HG03457 (cell line): ENCODE data around the gene PRC1.

Experiments
- ATAC-seq: cut with Tn5 transposase; IDR thresholded peaks from one replicate; pipeline ENCODE4 v1.9.1; 2021; ENCODE audit warnings: moderate number of reproducible peaks; ENCODE audit not compliant: unreplicated experiment

PRC1 gene

DNA sequence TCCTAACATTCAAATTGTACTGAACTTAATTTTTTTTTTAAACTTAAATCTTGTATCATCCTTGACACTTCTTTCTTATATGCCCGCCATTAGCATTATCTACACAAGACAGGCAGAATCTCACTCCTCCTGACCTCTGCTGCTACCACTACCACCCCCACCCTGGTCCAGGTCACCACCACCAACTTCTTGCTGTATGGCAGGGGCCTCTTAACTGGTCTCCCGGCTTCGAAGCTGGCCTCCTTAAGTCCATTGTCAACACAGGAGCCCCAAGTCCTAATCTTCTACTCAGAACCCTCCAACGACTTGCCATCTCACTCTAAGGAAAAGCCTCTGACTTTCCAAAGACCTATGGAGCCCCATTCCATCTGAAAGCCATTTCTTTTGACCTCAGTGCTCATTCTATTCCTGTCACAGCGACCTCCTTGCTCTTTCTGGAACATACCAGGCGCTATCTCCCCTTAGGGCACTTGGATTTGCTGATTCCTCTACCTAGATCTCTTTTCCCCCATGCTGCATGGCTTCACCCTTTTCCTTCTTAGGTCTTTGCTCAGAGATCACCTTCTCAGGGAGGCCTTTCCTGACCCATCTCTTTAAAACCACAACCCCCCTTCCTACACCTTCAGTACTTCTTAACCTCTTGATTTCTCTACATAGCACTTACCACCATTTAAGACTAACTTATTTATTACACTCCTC, 2.6 kb downstream of the PRC1 start:
- ATAC-seq: no peak

DNA sequence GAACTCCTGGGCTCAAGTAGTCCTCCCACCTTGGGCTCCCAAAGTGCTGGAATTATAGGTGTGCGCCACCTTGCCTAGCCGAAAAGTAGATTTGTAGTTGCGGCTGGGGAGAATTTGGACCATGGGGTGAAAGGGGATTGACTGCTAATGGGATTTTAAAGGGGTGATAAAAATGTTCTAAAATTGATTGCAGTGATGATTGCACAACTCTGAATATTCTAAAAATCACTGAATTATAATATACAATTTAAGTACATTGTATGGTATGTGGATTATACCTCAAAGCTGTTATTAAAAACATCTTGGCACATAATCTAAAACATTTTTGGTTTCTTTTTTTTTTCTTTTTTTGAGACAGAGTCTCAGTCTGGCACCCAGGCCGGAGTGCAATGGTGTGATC, 3.9 kb downstream of the PRC1 start:
- ATAC-seq: no peak

DNA sequence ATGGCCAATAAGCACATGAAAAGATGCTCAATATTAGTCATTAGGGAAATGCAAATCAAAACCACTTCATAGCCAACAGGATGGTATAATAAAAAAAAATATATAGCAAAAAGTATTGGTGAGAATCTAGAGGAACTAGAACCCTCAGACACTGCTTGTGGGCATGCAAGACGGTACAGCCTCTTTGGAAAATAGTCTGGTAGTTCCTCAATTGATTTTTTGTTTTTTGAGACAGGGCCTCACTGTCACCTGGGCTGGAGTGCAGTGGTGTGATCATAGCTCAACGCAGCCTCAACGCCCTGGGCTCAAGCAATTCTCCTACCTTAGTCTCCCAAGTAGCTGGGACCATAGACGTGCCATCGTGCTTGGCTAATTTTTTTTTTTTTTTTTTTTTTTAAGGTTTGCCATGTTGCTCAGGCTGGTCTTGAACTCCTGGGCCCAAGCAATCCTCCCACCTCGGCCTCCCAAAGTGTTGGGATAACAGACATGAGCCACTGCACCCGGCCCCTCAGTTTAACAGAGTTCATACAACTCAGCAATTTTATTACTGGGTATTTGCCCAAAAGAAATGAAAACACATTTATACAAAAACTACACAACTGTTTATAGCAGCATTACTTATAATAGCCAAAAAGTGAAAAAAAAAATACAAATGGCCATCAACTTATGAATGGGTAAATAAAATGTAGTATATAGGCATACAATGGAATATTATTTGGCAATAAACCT, 5.1 kb downstream of the PRC1 start:
- no peak for ATAC-seq

DNA sequence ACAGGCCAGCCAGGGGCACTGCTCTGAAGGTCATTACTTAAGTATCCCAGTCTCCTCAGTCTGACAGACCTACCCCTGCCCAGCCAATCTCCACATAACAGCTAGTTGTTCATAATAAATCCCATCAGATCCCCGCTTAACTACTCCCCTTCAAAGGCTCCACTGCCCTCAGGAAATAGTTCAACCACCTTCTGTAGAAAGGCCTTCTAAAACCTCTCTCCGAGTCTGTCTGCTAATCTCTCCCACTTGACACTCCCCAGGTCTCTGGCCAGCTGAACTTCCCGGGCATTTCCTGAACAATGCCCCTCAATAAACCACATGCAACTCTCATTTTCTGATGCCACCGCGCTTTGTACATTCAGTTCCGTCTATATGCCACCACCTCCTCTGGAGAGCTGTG, 6.0 kb downstream of the PRC1 start:
- ATAC-seq: no peak

DNA sequence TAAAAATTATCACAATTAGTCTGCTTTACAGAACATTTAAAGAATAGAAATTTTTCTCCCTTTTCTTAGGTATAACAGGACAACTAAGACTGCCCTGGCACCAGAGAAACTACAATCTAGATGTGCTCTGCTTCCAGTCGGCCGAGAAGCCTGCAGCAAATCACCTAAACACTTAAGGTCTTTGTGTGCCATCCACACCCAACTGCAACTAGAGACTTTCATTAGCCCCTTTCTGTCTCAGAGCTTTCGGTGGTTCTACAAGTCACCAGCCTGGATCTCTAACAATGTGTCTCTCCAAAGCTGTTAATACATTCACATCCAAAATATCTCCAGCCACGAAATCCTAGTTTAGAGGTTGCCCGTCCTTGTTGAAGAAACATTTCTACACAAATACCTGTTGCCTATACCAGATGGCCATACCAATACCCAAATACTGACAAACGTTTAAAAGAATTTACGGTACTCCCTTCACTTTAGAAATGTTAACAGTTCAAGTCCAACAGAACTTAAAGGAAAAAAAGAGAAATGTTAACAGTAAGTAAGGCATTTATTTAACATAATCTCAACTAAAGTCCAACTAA, 6.7 kb downstream of the PRC1 start:
- no peak for ATAC-seq

DNA sequence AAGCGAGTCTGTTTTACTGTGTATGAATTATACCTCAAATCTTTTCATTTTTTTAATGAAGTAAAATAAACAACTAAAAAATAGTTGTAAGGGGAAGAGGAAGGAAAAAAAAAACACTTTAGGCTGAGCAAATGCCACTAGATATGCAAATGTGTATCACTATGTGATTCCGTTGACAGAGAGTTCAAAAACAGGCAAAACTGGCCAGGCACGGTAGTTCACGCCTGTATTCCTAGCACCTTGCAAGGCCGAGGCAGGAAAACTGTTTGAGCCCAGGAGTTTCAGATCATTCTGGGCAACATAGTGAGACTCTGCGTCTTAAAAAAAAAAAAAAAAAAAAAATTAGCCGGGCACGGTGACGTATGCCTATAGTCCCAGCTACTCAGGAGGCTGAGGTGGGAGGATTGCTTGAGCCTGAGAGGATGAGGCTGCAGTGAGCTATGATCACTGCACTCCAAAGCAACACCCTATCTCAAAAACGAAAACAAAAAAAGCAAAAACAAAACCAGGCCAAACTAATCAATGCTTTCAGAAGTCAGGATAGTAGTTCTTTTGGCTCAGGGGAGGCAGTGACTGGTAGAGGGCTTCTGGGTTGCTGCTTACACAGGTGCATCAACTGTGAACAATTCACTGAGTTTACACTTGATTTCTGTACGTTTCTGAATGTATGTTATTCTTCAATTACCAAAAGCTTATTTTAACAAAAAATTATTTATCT, 7.4 kb downstream of the PRC1 start:
- ATAC-seq: no peak

DNA sequence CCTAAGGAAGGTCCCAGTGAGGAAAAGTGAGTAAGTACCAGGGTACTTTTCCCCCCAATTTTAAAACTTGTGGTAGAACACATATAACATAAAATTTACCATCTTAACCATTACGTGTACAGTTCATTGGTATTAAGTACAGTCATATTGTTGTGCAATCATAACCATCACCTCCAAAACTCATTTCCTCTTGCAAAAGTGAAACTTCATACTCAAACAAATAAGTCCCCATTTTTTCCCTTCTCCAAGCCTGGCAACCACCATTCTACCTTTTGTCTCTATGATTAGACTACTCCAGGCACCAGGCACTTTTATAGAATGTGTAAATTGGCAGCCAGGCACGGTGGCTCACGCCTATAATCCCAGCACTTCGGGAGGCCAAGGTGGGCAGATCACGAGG, 12.2 kb downstream of the PRC1 start:
- ATAC-seq: no peak

DNA sequence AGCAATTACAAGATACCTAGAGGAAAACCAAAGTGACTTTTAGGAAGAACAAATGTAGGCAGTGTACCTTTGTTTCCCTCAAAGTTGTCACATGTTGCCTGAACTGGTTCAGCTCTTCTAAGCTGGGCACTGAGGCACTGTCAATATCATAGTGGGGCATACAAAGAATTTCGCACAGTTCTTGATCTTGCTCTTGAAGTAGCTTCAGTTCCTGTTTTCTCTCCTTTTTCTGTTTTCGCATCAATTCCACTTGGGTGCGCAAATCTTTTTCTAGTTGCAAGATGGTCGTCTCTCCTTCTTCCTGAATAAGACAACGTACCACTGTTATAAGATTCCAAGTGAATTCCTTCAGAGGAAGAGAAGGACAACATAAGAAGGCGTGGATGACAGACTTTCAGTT, 12.7 kb downstream of the PRC1 start:
- no peak for ATAC-seq

DNA sequence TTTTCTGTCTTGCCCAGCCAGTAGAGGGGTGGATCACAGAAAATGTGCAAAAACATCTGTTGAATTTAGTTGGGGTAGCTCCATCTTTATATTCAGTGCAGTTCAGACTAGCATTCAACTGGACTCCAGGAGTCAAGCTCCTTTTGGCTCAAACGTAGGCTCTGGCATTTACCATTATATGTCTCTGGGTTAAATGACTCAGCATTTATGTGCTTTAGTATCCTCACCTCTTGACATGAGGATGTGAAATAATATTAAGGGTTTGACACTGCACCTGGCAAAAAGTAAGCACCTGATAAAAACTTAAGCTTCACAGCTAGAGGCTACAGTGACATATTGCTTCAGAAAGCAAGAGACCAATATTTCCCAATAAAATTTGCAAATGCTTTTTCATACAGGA, 14.8 kb downstream of the PRC1 start:
- ATAC-seq: no peak

DNA sequence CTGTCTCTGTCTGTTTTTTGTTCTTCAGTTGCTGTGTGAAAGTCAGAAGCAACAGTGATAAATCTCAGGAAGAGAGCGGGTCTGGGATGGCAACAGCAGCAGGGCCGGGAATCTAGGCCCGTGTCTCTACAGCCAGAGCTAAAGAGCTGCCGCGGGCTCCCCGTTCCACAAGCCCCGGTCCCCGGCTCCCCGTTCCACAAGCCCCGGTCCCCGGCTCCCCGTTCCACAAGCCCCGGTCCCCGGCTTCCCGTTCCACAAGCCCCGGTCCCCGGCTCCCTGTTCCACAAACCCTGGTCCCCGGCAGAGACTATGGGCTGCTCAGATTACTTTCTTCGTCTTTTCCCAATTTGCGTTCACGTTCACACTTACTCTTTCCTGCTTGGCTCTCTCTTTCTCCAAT, 20.1 kb downstream of the PRC1 start:
- no peak for ATAC-seq

DNA sequence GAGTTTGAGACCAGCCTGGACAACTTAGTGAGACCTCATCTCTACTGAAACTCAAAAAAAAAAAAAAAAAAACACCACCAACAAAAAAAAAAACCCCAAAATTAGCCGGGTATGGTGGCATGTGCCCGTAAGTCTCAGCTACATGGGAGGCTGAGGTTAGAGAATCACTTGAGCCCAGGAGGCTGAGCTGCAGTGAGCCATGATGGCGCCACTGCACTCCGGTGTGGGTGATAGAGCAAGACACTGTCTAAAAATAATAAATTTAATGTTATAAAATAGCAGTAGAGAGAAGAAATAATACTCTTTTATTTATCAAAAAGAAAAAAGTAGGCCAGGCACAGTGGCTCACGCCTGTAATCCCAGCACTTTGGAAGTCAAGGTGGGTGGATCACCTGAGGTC, 22.2 kb downstream of the PRC1 start:
- ATAC-seq: no peak

DNA sequence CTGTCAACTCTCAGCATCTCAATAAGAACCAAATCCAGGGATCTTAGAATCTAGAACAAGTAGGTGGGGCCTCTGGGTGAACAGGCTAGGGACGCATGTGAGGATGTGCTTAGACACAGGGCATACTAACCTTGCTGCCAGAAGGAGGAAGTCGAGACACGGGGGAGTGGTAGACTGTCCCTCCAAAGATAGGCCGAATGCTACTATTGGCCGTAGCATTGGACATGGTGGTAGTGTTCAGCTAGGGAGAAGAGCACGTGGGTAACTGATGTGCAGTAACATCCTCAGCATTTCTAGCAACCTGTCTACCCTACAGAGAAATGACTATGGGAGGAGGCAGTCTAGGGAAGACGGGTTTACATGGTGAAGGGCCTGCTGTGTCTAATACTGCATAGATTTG, 24.1 kb downstream of the PRC1 start:
- no peak for ATAC-seq

DNA sequence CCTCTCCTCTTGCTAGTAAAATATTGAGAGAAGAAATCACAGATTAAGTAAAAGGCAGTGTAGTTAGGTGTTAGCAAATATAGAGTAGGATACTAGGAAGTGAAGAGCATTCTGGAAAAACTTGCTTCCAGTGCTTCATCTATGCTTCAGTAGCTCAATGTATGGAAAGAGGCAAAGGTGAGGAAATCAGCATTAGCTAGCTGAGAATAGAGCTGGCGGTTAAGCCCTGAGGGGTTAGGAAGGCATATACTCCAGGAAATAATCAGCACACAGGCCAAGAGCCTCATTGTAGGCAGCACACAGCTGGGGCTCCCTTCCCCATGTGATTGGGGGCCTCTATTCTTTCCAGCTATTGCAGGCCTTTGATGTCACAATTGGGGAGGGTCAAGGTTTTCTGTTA, 25.9 kb downstream of the PRC1 start:
- ATAC-seq: no peak

DNA sequence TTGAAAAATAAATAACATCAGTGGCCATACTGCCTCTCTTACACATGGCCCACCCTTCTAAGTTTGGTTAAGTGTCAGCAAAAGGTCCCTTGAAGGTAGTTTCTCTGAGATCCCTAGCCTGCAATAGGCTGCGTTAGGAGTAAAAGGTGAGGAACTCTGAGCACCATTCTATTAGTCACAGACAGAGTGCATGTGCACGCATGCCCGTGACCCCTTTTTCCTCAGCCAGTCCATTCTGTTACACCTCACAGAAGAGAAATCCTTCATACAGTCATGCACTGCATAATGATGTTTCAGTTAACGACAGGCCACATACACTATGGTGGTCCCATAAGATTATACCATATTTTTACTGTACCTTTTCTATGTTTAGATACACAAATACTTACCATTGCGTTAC, 27.1 kb downstream of the PRC1 start:
- ATAC-seq: no peak

DNA sequence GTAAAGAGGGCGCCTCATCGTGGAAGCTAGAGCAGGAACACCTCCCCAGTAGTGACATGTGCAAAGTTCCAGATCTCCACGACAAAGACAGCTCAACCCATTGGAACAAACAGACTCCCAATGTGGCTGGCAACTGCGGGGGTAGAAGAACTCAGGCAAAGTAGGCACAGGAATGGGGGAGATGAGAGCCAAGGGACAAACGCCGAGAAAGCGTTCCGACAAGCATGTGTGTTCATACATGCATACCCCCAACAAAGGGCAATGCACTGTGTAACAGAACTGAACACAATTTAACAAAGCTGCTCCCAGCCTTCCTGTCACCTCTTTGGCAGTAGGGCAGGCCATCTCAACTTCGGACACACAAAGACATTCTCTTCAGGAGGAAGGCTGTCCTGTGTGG, 28.1 kb downstream of the PRC1 start:
- no peak for ATAC-seq

DNA sequence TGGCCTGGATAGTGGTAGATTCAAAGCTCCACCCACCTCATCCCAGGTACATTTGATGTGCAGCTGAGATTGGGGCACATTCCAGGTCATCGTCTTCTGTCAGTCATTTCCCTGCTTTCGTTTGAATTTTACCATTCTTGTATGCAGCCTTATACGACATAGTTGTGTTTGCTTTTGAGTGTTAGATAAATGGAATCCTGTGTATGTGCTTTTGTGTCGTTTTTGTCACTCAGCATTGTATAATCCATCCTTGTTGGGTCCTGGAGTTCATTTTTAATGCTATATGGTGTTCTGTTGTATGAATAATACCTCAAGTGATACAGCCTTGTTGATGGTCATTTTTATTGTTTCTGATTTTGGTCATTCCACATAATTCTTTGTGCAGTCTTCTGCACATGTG, 32.3 kb downstream of the PRC1 start:
- no peak for ATAC-seq

DNA sequence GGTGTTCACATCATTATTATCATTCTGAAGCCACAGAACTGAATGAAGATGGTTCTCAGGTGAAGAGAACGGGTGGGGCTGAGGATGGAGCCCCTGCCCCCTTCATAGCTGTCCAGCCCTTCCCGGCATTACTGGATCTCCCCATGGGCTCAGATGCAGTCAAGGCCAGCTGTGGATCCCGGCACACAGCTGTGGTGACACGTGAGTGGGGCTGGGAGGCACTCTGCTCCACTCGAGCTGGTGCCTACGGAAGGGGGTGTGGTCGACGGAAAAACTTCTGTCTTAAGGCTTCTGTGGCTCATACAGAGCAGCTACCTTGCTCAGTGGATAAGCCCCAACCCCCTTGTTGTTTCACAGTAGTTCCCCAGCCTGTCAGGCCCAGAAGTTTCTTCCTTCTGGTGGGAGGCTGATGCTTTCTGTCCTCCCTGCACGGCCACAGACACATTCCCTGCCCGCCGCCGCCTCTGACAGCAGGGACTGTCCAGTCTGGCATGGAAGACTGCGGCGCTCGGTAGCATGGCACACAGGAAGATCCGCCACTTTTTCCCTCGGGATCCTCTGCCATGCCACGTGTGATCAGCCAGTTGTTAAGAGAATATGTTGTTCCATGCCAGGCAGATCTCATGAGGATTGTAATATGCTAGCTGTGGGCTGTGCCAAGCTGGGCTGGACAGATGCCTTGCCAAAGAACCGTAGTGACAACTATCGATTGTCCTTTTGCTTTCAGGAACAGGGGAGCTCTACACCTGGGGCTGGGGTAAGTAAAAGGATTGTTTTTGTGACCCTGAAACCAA, 33.8 kb downstream of the PRC1 start:
- no peak for ATAC-seq

DNA sequence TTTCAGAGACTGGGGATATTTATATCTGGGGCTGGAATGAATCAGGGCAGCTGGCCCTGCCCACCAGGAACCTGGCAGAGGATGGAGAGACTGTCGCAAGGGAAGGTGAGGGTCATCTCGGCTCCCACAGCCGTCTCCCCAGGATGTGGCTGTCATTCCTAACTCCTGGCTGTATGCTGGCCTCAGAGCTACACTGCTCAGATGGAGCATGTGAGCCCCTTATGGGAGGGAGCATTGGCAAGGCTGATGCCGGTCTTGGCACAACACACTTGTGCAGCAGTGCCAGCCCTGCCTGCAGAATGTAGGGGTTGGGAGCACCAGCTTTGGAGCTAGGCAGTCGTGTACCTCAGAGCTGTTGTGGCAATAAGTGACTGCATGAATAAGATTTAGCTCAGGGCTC, 34.4 kb downstream of the PRC1 start:
- no peak for ATAC-seq

DNA sequence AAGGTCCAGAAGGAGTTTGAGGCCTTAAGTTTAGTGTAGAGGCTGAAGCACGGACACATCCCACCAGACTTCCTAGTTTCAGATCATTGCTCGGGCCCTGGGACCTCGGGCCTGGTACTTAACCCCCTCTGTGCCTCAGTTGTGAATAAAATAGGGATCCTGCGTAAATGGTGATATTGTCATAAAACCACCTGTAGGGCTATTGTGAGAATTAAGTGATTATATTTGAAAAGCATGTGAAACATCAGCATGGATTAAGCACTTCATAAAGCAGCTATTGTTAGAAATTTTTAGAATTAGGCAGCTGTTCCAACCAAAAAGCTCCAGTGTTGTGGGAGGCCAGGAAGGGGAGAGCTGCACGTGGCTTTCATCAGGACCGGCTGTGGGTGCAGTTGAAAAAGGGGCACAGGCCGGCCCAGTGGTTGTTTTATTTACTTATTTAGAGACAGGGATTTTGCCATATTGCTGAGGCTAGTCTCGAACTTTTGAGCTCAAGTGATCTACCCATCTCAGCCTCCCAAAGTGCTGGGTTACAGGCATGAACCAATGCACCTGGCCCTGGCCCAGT, 35.2 kb downstream of the PRC1 start:
- no peak for ATAC-seq

DNA sequence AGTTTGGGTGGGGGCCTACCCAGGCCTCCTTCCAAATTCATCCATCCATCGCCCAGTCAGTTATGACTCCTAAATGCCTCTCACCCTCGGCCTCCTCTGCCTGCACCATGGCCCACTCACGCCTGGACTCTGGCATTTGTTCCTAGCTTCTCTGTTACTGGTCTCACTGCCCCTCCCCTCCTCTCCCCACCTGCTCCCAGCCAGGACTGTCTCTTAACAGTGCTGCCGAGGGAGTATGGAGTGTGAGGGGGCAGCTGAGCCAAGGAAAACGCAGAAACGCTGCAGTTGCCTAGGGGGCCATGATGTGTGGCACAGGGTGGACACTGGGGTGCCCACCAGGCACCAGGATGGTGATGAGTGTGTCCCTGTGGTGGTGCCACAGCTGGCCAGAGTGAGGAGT, 36.5 kb downstream of the PRC1 start:
- no peak for ATAC-seq
